Activated effector memory CD4-positive, alpha-beta T cell treated with anti-CD3 and anti-CD28 coated beads, Interleukin-2, amount 50 U/mL, for 16 hours (primary cell): ENCODE measurements around the gene KIR2DL3.

Source experiments
- DNase-seq: peaks from one replicate; pipeline ENCODE4 v3.0.0-alpha.2; 2020

KIR2DL3 gene

GRCh38 chr19:54795758-54796157 is 57.4 kb downstream of the KIR2DL3 start:
- no peak for DNase-seq
